ENCODE results near the gene TTLL11.

The TTLL11 gene

DNA sequence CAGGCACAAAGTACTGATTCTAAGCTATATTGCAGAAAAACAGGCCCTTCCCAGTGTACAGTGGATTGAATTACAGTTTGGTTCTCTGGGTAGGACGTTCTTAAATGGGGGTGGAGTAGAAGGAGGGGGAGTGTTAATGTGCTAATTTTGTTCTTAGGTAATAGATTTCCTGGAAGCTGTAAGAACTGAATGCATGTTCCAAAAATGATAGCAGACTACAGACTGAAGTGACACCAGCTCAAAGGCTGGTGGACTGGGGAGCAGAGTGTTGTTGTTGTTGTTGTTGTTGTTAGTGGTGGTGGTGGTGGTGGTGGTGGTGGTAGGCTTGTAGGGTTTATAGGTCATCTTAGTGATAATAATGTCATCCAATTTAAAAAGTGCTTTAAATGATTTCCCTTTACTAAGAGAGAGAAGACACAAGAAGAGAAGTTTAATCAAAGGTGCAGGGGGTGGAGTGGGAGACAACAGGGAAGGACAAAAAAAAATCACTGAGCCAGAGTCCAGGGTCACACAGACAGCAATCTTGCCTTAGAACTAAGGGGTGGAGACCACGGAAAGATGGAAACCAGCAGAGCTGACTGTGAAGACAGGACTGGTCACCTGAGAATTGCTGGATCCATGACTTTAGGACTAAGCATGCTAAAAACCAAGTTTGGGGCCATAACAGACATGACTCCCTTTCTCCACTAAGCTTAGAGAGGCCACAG is 27.0 kb downstream of the TTLL11 start:
- TF ChIP-seq, protein P1, sequence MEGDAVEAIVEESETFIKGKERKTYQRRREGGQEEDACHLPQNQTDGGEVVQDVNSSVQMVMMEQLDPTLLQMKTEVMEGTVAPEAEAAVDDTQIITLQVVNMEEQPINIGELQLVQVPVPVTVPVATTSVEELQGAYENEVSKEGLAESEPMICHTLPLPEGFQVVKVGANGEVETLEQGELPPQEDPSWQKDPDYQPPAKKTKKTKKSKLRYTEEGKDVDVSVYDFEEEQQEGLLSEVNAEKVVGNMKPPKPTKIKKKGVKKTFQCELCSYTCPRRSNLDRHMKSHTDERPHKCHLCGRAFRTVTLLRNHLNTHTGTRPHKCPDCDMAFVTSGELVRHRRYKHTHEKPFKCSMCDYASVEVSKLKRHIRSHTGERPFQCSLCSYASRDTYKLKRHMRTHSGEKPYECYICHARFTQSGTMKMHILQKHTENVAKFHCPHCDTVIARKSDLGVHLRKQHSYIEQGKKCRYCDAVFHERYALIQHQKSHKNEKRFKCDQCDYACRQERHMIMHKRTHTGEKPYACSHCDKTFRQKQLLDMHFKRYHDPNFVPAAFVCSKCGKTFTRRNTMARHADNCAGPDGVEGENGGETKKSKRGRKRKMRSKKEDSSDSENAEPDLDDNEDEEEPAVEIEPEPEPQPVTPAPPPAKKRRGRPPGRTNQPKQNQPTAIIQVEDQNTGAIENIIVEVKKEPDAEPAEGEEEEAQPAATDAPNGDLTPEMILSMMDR (IDR thresholded peaks at IDR 0.05): no peak
- Histone ChIP-seq H3K9me3 (no peaks in the 10 kb centered on the region), H3K27ac (no peak overlapping the region), H3K27me3 (no peaks in the 10 kb centered on the region), H3K36me3 (no peaks in the 10 kb centered on the region), H3K4me3 (ENCODE audit: low read depth in 1 of 2, low read length in 1 of 2) (no peak overlapping the region), H3K4me1 (ENCODE audit: control insufficient read depth in 1 of 2, insufficient read depth in 1 of 2, low read depth in 1 of 2, low read length in 1 of 2) (peaks cover 0 to 7% of the 10 kb centered on the region in 2 experiments)

DNA sequence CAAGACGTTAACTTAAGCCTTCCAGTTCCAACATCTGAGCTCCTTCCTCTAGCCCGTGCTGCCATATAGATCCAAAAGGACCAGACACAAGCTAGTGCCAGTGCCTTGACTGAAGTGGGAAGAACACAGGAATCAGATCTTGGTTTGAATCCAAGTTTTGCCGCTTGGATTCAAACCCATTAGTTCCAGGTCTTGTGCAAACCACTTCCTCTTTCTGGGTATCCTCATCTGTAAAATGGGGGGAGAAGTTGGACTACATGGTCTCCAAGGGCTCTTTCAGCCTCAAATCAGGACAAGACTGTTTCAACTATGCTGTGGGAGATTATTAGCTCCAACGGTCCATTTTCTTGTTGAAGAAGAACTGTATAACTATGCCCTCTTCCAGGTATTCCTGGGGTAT is 32.6 kb downstream of the TTLL11 start:
- TF ChIP-seq, protein P1 (IDR thresholded peaks at IDR 0.05): no peak

DNA sequence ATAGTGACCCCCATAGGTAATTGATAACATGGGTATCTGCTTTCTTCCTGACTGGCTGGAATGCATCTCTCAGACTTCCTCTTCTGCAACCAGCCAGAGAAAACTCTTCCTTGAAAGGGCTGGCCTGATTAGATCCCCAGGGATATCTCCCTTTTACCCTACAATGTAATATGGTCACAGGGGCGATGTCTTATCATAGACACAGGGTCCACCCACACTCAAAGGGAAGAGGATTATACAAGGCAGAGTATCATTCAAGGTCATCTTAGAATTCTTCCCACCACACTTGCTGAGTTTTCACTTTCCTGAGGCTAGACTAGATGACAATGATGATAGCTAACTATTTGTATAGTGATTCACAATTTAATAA is 33.2 kb downstream of the TTLL11 start:
- Histone ChIP-seq H3K27ac (no peak overlapping the region), H3K9me3 (no peaks in the 10 kb centered on the region), H3K27me3 (no peaks in the 10 kb centered on the region), H3K4me3 (ENCODE audit: low read depth in 1 of 2, low read length in 1 of 2) (no peak overlapping the region), H3K4me1 (ENCODE audit: control insufficient read depth in 1 of 2, insufficient read depth in 1 of 2, low read depth in 1 of 2, low read length in 1 of 2) (peaks cover 0 to 4% of the 10 kb centered on the region in 2 experiments), H3K36me3 (no peaks in the 10 kb centered on the region)
- TF ChIP-seq, protein P1 (IDR thresholded peaks at IDR 0.05): no peak

More for the DNA sequence above, 32.6 kb downstream of the TTLL11 start:
- no peaks in the 10 kb centered on the region for H3K36me3 ChIP-seq
- peaks cover 0 to 4% of the 10 kb centered on the region in 2 experiments for H3K4me1 ChIP-seq (ENCODE audit: control insufficient read depth in 1 of 2, insufficient read depth in 1 of 2, low read depth in 1 of 2, low read length in 1 of 2)
- H3K4me3 ChIP-seq (ENCODE audit: low read depth in 1 of 2, low read length in 1 of 2): no peak overlapping the region
- no peak overlapping the region for H3K27ac ChIP-seq
- no peaks in the 10 kb centered on the region for H3K9me3 ChIP-seq
- H3K27me3 ChIP-seq: no peaks in the 10 kb centered on the region

DNA sequence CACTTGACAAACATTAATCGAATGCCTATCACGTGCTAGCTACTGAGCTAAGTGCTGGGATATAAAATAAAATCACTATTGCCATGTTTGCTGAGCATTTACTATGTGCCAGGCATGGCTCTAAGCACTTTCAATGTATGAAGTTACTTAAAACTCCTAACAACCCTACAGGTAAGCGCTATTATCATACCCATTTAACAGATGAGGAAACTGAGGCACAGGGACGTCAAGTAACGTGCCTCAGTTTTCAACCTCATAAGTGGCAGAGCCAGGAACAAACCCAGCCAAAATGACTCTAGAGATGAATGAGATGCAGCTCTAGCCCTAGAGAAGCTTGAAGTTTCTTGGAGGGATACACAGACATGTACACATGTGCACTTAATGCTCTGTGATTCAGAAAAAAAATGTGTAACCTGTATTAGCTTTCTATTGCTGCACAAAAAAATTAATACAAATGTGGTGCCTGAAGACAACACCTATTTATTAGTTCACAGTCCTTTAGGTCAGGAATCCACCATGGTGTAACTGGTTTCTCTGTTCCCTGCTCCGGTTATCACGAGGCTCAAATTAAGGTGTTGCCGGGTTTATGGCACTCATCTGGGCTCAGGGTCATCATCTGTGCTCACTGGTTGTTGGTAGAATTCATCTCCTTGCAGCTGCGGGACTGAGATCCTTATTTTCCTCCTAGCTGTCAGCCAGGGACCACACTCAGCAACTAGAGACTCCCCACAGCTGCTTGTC is 33.7 kb downstream of the TTLL11 start:
- Histone ChIP-seq H3K9me3 (no peaks in the 10 kb centered on the region), H3K4me3 (ENCODE audit: low read depth in 1 of 2, low read length in 1 of 2) (no peak overlapping the region), H3K36me3 (no peaks in the 10 kb centered on the region), H3K27ac (no peak overlapping the region), H3K4me1 (ENCODE audit: control insufficient read depth in 1 of 2, insufficient read depth in 1 of 2, low read depth in 1 of 2, low read length in 1 of 2) (peaks cover 0 to 4% of the 10 kb centered on the region in 2 experiments), H3K27me3 (no peaks in the 10 kb centered on the region)
- TF ChIP-seq, protein P1 (IDR thresholded peaks at IDR 0.05): no peak

DNA sequence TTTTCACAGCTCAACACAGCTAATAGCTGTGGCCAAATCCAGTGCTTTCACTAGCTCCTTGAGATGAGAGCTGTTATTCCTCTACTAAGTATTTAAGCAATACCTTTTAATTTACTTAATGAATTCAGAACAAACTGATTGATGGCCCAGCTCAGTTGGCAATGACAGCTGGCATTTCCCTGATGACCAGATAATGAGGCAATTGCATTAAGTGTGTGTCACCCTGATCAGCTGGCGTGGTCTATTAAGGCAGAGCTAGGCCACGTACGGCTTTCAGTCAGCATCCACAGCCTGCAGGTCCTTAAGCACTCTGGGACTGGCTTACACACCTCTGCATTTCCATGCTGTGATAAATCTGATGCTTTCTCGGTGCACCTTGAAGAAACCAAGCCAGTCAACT is 34.4 kb downstream of the TTLL11 start:
- no peak overlapping the region for H3K4me3 ChIP-seq (ENCODE audit: low read depth in 1 of 2, low read length in 1 of 2)
- H3K27me3 ChIP-seq: no peaks in the 10 kb centered on the region
- TF ChIP-seq, protein P1 (IDR thresholded peaks at IDR 0.05): no peak
- H3K9me3 ChIP-seq: no peaks in the 10 kb centered on the region
- H3K36me3 ChIP-seq: no peaks in the 10 kb centered on the region
- no peak overlapping the region for H3K27ac ChIP-seq
- H3K4me1 ChIP-seq (ENCODE audit: control insufficient read depth in 1 of 2, insufficient read depth in 1 of 2, low read depth in 1 of 2, low read length in 1 of 2): peaks cover 0 to 4% of the 10 kb centered on the region in 2 experiments
